Parathyroid adenoma (tissue), 2 donors: ENCODE data around the gene TIMP4.

Experiments used
- H2AFZ ChIP-seq: fragments of 300-600 bp; sonication (generic); one replicate; pipeline ENCODE4 v1.7.0; 2017; ENCODE audit warnings: antibody characterized with exemption, mild to moderate bottlenecking
- H3K27ac ChIP-seq: fragments of 300-600 bp; sonication (generic); one replicate; pipeline ENCODE4 v1.7.0; 2017
- H3K27me3 ChIP-seq: fragments of 300-600 bp; sonication (generic); one replicate; pipeline ENCODE4 v1.7.0; 2017; ENCODE audit warnings: low read length; ENCODE audit not compliant: control insufficient read depth, insufficient read depth
- H3K36me3 ChIP-seq: fragments of 300-600 bp; sonication (generic); one replicate; pipeline ENCODE4 v1.7.0; 2017; ENCODE audit warnings: low read length; ENCODE audit not compliant: control insufficient read depth, insufficient read depth
- H3K4me1 ChIP-seq: fragments of 300-600 bp; sonication (generic); one replicate; pipeline ENCODE4 v1.7.0; 2017; ENCODE audit warnings: control low read depth
- H3K4me2 ChIP-seq: fragments of 300-600 bp; sonication (generic); one replicate; pipeline ENCODE4 v1.7.0; 2017; ENCODE audit warnings: low read length
- H3K4me3 ChIP-seq: fragments of 300-600 bp; sonication (generic); one replicate; pipeline ENCODE4 v1.7.0; 2017; ENCODE audit warnings: low read depth, low read length
- H3K79me2 ChIP-seq: fragments of 300-600 bp; sonication (generic); one replicate; pipeline ENCODE4 v1.7.0; 2017; ENCODE audit warnings: control low read depth
- H3K9ac ChIP-seq: fragments of 300-600 bp; sonication (generic); one replicate; pipeline ENCODE4 v1.7.0; 2017; ENCODE audit warnings: mild to moderate bottlenecking
- H3K9me3 ChIP-seq: fragments of 300-600 bp; sonication (generic); one replicate; pipeline ENCODE4 v1.7.0; 2017; ENCODE audit warnings: low read length; ENCODE audit not compliant: control insufficient read depth
- CTCF ChIP-seq: fragments of 300-600 bp; sonication (generic); IDR thresholded peaks from one replicate; pipeline ENCODE4 v1.7.0; 2017; ENCODE audit warnings: antibody characterized with exemption, mild to moderate bottlenecking
- donor health status: primary hyperparathyroidism.

TIMP4 gene

GRCh38 chr3:12155264-12155663 is 3.4 kb downstream of the TIMP4 start:
- Histone ChIP-seq H3K79me2 (no peaks in the 10 kb centered on the region), H3K4me2 (no peak overlapping the region), H2AFZ (no peak overlapping the region), H3K27me3 (no peaks in the 10 kb centered on the region), H3K27ac (no peak overlapping the region), H3K9ac (no peak overlapping the region), H3K36me3 (no peaks in the 10 kb centered on the region), H3K4me3 (no peak overlapping the region), H3K9me3 (no peaks in the 10 kb centered on the region), H3K4me1 (peaks cover 4% of the 10 kb centered on the region)
- no peak for TF ChIP-seq CTCF

- peaks cover 4% of the 10 kb centered on the region for H3K4me1 ChIP-seq
- no peak overlapping the region for H3K4me2 ChIP-seq
- H3K27ac ChIP-seq: no peak overlapping the region
- H3K9me3 ChIP-seq: no peaks in the 10 kb centered on the region
- no peak for TF ChIP-seq CTCF
- H3K9ac ChIP-seq: no peak overlapping the region
- H3K79me2 ChIP-seq: no peaks in the 10 kb centered on the region
- no peaks in the 10 kb centered on the region for H3K27me3 ChIP-seq
- no peaks in the 10 kb centered on the region for H3K36me3 ChIP-seq
- H2AFZ ChIP-seq: no peak overlapping the region
- no peak overlapping the region for H3K4me3 ChIP-seq
Measured at GRCh38 chr3:12154151-12154550, 4.6 kb downstream of the TIMP4 start.

GRCh38 chr3:12150112-12150511 is 8.6 kb downstream of the TIMP4 start:
- H3K4me1 ChIP-seq: no peaks in the 10 kb centered on the region
- no peaks in the 10 kb centered on the region for H3K9me3 ChIP-seq
- H3K4me2 ChIP-seq: no peak overlapping the region
- no peak for TF ChIP-seq CTCF
- no peak overlapping the region for H3K4me3 ChIP-seq
- no peaks in the 10 kb centered on the region for H3K79me2 ChIP-seq
- H3K9ac ChIP-seq: no peak overlapping the region
- no peak overlapping the region for H2AFZ ChIP-seq
- no peaks in the 10 kb centered on the region for H3K36me3 ChIP-seq
- no peak overlapping the region for H3K27ac ChIP-seq
- H3K27me3 ChIP-seq: no peaks in the 10 kb centered on the region

- Histone ChIP-seq H3K79me2 (no peaks in the 10 kb centered on the region), H3K9ac (no peak overlapping the region), H3K27me3 (no peaks in the 10 kb centered on the region), H3K4me2 (no peak overlapping the region), H3K4me3 (no peak overlapping the region), H3K27ac (no peak overlapping the region), H3K4me1 (no peaks in the 10 kb centered on the region), H3K9me3 (no peaks in the 10 kb centered on the region), H3K36me3 (no peaks in the 10 kb centered on the region), H2AFZ (no peak overlapping the region)
- TF ChIP-seq CTCF: no peak
Measured at GRCh38 chr3:12149029-12149428, 9.7 kb downstream of the TIMP4 start.

GRCh38 chr3:12148183-12148940 is 10.3 kb downstream of the TIMP4 start:
- Histone ChIP-seq H3K27me3 (no peaks in the 10 kb centered on the region), H3K9ac (no peak overlapping the region), H2AFZ (no peak overlapping the region), H3K4me1 (peaks cover 3% of the 10 kb centered on the region), H3K79me2 (no peaks in the 10 kb centered on the region), H3K27ac (no peak overlapping the region), H3K9me3 (no peaks in the 10 kb centered on the region), H3K36me3 (no peaks in the 10 kb centered on the region), H3K4me3 (no peak overlapping the region), H3K4me2 (no peak overlapping the region)
- no peak for TF ChIP-seq CTCF
